Glutamatergic neuron (in vitro differentiated cells): Measurements from ENCODE around the gene ARL8B. TPM values are rescaled to one million over a fixed set of nuclear protein-coding genes. Genes with fewer than 3 reads are reported as not detected.

Experiments
- DNase-seq: peaks from one replicate; pipeline ENCODE4 v3.0.0; 2022
- H3K27ac Mint-ChIP-seq: one replicate; pipeline ENCODE4 v1.8.0; 2020; ENCODE audit warnings: mild to moderate bottlenecking, mixed read lengths, inconsistent platforms; ENCODE audit not compliant: unreplicated experiment
- H3K27me3 Mint-ChIP-seq: one replicate; pipeline ENCODE4 v1.8.0; 2020; ENCODE audit warnings: mild to moderate bottlenecking, moderate library complexity, mixed read lengths, inconsistent platforms; ENCODE audit not compliant: unreplicated experiment
- H3K36me3 Mint-ChIP-seq: one replicate; pipeline ENCODE4 v1.8.0; 2020; ENCODE audit warnings: mild to moderate bottlenecking, mixed read lengths, inconsistent platforms; ENCODE audit not compliant: unreplicated experiment
- H3K4me1 Mint-ChIP-seq: one replicate; pipeline ENCODE4 v1.8.0; 2020; ENCODE audit warnings: mild to moderate bottlenecking, low read depth, mixed read lengths, inconsistent platforms; ENCODE audit not compliant: unreplicated experiment
- H3K4me3 Mint-ChIP-seq: one replicate; pipeline ENCODE4 v1.8.0; 2020; ENCODE audit warnings: mild to moderate bottlenecking, mixed read lengths, inconsistent platforms; ENCODE audit not compliant: unreplicated experiment
- H3K9me3 Mint-ChIP-seq: one replicate; pipeline ENCODE4 v1.8.0; 2020; ENCODE audit warnings: mild to moderate bottlenecking, moderate library complexity, mixed read lengths, inconsistent platforms; ENCODE audit not compliant: unreplicated experiment
- CTCF ChIP-seq: fragments of 200-600 bp; sonication (generic); IDR thresholded peaks from one replicate; pipeline ENCODE4 v1.5.0; 2021; ENCODE audit not compliant: partially characterized antibody, unreplicated experiment
- total RNA-seq: library from RNA; stranded (reverse); fragmentation: NEBNext Ultra II Directional; extraction: Animal tissue kit (Norgen Biotek cat#: 25700); gene quantifications from one replicate; pipeline ENCODE4 v1.2.1, GENCODE V29; 2021; ENCODE audit not compliant: unreplicated experiment

Gene ARL8B
- total RNA-seq, 1 donor from 2014 or later: 33.9 TPM

DNA sequence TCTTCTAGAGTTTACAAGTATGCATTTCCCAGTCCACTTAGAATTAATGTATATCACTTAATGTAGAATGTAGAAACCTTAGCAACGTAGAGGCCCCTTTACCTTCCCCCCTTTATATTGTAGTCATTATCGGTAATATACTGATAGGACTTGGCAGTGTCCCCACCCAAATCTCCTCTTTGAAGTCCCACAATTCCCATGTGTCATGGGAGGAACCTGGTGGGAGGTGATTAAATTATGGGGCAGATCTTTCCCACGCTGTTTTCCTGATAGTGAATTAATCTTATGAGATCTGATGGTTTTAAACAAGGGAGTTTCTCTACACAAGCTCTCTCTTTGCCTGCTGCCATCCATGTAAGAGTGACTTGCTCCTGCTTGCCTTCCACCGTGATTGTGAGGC, 31.0 kb downstream of the ARL8B start:
- no peak for TF ChIP-seq CTCF
- Mint-ChIP-seq H3K4me3 (no peak overlapping the region), H3K36me3 (no peaks in the 10 kb centered on the region), H3K4me1 (peaks cover 7% of the 10 kb centered on the region), H3K27me3 (no peaks in the 10 kb centered on the region), H3K9me3 (peaks cover 5% of the 10 kb centered on the region), H3K27ac (no peak overlapping the region)
- DNase-seq: no peak

GRCh38 chr3:5155241-5155640, 33.1 kb downstream of the ARL8B start:
- Mint-ChIP-seq H3K27me3 (no peaks in the 10 kb centered on the region), H3K4me1 (peaks cover 7% of the 10 kb centered on the region), H3K4me3 (no peak overlapping the region), H3K27ac (no peak overlapping the region), H3K36me3 (no peaks in the 10 kb centered on the region), H3K9me3 (no peaks in the 10 kb centered on the region)
- TF ChIP-seq CTCF: no peak
- DNase-seq: no peak

GRCh38 chr3:5160321-5160720, 38.2 kb downstream of the ARL8B start:
- Mint-ChIP-seq H3K9me3 (no peaks in the 10 kb centered on the region), H3K27me3 (no peaks in the 10 kb centered on the region), H3K4me1 (peaks cover 4% of the 10 kb centered on the region), H3K4me3 (no peak overlapping the region), H3K27ac (no peak overlapping the region), H3K36me3 (no peaks in the 10 kb centered on the region)
- no peak for DNase-seq
- no peak for TF ChIP-seq CTCF

DNA sequence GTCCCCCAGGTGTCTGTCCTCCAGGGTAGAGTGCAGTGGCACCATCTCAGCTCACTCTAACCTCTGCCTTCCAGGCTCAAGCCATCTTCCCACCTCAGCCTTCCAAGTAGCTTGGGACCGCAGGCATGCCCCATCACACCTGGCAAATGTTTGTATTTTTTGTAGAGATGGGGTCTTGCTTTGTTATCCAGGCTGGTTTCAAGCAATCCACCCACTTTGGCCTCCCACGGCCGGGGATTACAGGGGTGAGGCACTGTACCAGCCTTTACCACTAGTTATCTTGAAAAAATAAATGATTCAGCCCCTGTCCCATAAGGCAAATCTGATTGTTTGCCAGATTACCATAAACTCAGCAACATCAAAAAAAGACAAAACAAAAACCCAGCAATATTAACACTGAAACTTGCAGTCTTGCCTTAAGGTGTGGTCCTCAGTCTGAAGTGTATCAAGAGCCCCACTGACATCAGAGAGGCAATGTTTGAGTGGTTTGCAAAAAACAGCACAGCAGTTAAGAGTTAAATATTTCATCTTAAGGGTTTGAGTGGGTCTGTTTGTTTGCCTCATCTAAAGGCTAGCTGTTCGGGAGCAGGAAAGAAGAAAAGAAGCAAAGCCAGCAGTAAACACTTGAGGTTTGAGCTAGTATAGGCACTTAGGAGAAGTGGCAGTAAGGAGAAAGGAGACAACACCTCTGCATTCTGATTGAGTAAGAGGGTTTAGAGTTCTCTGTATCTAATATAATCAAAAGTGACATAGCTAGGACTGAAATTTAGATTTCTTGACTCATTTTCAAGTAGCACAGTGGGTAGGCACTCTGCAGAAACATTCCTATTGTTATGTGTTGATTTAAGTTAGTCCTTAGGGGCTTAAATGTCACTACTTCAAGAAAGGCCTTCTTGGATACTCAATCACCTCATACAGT, 39.1 kb downstream of the ARL8B start:
- no peak for DNase-seq
- H3K4me3 Mint-ChIP-seq: no peak overlapping the region

More for the DNA sequence above, 39.1 kb downstream of the ARL8B start:
- Mint-ChIP-seq H3K9me3 (no peaks in the 10 kb centered on the region), H3K27me3 (no peaks in the 10 kb centered on the region), H3K27ac (no peak overlapping the region), H3K36me3 (no peaks in the 10 kb centered on the region), H3K4me1 (peaks cover 2% of the 10 kb centered on the region)
- no peak for TF ChIP-seq CTCF
